CD4-positive, alpha-beta T cell treated with Interleukin-15 for 1 hour (primary cell): ENCODE data around the gene CXCL14.

Experiments
- DNase-seq: peaks from one replicate; pipeline ENCODE4 v3.0.0-alpha.2; 2020

Gene CXCL14

DNA sequence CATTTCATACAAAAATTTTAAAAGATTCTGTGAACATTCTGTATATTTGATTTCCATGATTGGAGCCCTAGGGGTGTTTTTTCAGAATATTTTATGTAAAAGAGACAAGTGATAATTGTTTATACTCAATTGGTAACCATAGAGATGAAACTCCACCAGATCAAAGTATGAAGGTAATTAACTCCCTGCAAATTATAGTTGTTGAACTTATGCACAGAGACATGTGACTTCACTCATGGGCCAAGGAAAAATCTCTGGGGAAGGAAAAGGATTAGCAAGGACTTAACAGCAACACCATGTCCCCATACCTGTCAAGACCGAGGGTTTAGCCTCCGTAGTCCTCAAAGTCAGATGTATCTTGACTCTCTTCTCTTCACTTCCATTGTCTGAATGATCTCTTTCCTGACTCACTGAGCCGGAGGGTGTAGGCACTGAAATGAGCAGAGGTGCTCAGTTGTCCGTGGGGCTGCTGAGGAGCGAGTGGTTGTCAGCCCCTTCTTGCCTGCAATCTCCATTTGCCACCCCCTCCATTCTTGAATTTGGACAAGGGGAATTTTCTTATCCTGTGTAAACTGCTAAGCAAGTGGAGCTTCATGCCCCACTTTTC lies 17.5 kb upstream of the CXCL14 start:
- DNase-seq, result no peak

DNA sequence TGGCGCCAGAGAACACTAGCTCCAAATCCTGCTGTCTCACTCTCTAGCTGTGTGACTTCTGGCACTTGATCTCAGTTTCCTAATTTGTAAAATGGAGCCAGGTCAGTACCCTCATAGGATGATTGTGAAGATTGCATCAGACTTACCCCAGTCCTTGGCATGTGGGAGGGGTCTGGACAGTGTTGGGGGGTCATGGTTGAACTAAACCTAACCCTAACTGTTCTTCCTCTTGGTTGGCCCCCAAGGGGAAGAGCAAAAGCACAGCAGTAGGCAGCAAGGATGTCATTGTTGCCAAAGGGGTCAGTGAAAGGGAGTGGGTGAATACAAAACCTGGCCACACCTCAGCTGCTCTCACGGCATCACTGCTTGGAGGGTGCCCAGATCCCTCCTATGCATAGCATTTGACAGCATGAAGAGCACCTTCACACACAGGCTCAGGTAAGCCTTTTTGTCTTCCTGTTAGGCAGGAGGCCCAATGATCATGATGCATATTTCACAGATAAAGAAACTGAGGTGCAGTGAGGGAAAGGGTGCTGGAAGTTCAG lies 15.7 kb upstream of the CXCL14 start:
- no peak for DNase-seq

DNA sequence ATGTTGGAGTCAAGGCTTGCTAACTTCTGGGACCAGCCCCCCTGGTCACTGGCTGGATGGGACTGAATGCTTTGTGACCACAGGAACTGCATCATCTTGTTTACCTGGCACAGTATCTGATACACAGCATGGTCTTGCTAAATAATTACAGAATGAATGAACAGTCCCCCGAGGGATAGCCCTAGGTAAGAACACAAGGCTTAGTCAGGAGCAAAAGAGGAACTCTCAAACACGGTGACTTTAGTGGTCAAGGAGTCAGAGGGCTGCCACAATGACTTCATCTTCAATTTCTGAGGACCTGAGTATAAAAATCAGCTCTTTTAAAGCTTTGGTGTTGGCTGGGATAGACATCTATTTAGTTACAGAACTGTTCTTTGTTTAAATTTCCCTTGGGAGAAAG lies 15.1 kb upstream of the CXCL14 start:
- DNase-seq, result no peak

DNA sequence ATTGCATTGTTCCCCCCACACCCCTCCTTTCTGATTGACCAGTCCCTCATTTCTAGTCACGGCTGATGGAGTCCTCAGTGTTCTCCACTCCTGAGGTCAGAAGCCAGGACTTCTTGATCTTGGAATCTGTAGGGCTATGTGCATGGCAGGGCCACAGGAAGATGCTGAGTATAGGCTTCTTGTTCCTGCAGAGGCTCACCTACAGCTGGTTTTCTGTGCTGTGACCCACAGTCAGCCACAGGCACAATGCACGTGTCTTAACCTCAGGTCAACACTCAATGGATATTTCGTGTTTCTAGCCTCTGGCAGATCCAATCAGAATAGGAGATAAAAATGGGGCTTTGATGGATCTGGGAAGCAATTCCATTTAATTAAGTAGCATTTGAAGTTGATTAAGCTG lies 14.3 kb upstream of the CXCL14 start:
- no peak for DNase-seq

DNA sequence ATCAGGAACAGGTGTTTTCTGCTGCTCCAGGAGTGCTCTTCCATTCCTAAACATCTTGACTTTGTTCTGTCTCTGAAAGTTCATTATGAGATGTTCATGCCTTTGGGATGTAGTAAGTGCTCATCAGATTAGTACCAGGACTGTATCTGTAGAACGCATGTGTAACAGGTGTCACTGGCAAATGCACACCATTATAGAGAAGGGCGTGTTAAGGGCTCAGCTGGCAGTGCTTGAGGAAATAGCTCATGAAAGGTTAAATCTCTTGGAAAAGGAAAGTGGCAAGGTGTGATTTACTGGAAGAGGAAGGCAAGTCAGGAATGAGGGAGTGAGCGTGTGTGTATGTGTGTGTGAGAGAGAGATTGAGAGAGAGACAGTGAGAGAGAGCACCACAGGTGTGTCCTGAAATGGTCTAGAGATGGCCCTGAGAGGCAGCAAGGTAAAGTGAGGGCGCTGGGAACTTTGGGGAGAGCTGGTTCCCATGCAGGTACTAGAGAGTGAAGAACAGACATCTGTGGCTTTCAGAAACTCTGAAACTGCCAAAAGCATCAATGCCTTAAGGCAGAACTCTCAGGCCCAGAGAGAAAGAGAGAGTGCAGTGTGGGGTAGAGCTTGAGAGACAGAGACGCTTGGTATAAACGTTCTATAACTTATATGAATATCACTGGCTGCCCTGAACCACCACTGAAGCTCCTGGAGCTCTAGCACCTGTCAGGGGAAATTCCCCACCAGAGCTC lies 13.7 kb upstream of the CXCL14 start:
- DNase-seq, result no peak

DNA sequence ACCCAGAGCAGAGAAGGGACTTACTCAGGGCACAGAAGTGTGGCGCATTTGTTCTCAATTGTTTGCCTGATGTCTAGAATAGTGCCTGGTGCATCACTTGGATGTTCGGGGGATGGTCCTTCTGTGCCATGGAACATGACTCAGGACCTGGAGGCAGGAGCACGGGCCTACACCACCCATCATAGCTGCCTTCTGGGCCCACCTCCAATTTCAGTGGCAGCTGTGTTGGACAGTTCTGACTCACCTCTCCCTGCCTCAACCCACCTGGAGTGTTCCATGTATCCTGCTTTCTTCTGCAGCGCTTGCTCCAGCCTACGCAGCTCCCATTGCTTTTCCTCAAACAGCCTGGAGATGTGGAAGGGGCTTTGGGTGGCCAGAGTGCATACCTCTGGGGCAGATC lies 12.5 kb upstream of the CXCL14 start:
- no peak for DNase-seq

DNA sequence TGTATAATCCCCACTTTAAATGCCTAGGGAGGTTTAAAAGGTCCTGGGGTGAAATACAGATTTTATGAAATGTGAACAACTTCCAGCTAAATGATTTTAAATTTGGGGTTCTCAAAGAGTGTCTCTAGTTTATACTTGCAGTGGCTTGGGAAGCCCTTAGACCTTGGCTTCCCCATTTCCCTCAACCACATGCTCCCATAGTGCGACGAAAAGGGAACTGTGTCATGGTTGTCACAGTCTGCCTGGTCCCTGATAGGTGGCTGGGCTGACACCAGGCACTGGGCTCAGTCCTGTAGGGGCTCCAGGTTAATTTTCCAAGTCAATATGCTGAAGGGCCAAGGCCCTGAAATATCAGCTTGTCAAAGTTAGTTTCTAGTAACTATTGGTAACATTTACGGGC lies 10.4 kb upstream of the CXCL14 start:
- DNase-seq, result no peak

DNA sequence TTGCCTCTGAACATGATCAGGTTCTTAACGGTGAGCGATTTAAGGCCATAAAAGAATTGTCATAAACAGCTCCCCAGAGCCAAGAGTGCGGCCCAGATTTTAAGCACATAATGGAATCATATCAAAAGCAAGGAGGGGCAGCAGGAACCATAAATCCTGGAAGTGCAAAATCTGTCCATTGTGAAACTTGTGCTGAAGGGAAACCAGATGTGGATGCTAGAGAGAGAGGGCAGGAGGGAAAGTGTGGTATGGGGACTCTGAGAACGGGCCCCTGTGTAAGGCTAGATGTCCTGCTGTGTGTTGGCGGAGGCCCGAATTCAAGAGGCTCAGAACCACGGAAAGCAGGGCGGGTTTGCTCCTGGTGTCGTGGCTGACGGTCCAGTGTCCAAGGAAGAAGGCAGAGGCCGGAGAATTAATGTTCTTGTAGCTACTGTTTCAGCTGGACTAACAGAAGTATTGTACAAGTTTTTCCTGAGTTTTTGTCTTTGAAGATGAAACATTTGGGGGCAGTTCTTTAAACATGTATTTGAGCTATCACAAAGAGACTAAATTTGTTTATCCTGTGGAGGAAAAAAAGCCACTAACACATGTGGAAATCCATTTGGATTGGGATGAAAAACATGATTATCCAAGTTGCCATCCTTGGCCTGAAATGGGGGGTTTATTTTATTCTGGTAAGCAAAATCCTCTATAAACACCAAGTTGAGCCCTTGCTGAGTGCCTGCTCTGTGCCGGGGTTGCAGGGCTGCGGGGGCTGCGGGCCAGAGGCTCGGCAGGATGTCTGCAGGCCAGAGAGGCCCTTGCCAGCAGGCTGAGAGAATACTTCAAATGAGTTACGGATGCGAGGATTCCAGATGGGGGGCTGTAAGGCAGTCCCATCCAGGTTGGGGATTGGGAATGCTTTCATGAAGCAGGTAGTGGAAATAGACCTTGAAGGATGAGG lies 9.2 kb upstream of the CXCL14 start:
- DNase-seq, result no peak

DNA sequence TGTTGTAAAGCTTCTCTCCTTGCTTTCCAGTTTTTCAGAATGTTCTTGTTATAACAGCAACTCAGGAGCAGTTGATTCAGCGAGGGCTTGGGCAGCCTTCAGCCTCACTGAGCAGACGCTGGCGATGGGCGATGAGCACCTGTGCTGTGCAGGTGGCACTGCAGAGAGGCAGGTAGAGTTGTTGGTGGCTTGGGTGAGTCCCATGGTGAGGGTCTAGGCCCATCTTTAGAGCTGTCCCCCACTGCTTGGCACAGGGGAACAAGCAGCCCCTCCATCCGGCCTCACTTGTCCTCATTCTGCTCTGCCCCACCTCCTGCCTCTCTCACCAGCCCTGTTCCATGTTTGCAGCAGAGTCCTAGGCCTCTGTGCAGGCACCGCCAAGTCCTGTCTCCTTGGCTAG lies 6.1 kb upstream of the CXCL14 start:
- DNase-seq, result no peak

DNA sequence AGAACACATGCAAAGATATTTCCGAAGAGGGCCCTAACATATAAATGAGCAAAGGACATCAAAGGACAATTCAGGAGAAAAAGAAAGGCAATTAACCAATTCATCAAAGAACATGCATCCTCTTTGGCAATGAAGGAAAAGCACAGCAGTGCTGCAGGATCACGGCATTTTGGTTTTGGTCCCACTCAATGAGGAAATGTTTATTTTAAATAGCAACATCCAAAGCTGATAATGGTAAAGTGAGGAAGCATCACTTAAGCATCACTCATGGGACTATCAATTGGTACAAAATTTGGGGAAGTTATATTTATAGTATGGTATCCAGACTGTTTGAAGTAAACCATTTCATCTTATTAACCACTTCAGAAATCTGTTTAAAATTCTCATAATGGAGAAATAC lies 5.5 kb upstream of the CXCL14 start:
- no peak for DNase-seq

DNA sequence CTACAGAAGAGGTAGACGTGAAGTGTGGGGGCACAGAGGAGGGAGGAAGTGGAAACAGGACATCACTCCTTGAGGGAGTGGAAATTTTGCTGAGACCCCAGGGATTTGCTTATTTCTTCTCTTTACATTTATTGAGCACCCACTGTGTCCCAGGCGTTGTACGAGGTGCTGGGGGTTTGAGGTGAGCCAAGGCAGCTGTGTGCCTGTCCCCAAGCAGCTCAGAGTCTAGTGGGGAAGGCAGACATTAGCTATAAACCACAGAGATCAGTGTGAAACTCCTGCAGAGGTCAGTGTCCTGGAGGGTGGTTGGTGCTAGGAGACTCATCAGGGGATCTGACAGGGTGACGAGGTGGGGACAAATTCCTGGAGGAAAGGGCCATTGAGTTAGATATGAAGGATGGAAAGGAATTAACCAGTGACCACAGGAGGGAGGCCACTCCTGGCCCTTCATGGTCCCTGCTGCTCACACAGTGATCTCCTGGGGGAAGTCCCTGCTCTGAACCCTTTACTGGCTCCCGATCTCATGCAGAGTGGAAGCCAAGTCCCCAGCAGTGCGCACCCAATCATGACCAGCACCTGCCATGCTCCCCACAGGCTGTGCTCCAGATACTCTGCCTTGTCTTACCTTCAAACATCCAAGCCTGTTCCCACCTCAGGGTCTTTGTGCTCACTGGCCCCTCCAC lies 3.4 kb upstream of the CXCL14 start:
- DNase-seq, result no peak

DNA sequence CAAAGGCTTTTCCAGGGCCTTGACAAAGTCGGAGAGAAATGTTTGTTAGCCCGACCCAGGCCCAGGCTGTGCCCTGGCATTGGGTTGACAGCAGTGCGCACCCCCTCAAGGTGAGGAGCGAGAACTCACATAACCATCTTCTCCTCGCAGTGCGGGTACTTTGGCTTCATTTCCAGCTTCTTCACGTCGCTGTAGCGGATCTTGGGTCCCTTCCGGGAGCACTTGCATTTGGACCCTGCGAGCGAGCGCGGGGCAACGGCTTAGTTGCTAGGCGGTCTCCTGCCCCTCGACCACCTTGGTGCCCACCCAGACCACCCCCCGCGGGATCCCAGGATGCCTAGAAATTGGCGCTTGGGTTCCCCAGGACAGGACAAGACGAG lies 496 bp downstream of the CXCL14 start:
- no peak for DNase-seq

DNA sequence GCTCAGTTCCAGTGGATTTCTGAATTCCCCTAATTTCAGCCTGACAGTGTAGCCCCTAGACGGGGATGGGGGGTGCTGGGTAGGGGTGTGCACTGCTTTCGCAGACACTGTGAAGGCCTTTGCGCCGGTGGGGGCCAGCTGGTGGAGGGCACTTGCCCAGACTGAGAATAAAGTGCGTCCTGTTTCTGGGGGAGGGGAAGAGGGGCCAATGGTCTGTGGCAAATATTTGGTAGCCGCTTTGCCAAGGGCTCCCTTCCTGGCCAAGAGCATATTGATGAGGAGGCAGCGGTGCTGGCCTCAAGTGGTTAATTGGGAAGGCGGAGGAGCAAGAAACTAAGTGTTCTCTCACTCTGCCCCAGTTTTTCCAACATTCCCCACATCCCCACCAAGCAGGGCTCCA lies 1.4 kb downstream of the CXCL14 start:
- DNase-seq, result no peak

DNA sequence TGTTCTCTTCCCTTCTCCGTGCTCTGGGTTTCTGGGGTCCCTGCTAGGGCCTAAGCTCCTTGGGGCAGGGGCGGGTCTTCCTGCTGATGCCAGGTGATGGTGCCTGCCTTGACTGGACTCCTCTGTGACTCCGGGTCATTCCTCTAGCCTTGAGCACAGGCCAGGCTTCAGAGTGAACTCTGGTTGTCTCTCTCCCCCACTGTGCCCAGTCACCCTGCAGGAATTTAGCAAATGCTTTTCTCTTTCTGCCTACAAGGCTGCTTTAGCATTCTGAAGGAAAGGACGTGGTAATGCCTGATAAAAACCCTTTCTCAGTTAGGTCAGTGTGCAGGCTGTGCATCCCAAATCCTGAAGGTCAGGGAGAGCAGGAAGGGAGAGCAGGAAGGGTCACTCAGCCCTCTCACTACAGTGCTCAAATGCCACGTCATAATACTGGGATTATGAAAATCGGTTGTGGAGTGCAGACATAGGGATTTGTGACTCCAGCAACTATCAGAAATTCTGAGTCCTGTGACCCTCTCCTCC lies 2.7 kb downstream of the CXCL14 start:
- no peak for DNase-seq

DNA sequence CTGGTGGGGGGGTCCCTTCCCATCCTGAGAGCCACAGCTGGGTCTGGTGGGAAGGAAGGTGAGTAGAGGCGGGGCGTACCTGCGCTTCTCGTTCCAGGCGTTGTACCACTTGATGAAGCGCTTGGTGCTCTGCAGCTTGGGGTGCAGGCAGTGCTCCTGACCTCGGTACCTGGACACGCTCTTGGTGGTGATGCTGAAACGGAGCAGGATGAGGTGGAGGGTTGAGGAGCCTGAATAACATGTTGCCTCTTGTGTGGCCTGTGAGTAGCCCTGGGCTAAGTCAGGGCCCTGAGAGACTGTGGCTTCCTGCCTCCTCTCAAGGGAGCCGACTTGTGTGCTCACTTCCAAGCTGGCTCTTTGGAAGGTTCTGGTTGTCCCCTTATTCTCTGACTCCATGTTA lies 4.3 kb downstream of the CXCL14 start:
- DNase-seq, result no peak

DNA sequence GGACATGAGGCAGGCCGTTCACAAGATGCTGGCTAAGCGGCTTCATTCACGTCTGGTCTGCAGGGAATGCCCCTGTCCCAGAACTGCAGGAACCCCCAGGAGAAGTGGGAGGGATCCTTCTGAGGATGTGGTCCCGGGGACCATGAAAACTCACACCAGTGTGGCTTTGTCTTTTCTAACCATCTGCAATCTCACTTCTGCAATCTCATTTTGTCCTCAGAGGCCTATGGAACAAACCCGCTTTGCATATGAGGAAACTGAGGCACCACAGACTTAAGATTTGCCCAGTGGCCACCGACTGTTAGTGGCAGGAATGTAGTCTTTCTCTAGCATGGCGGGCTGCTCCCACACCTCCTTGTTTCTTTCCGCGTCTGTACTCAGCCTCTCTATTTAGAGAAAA lies 6.9 kb downstream of the CXCL14 start:
- DNase-seq, result no peak

DNA sequence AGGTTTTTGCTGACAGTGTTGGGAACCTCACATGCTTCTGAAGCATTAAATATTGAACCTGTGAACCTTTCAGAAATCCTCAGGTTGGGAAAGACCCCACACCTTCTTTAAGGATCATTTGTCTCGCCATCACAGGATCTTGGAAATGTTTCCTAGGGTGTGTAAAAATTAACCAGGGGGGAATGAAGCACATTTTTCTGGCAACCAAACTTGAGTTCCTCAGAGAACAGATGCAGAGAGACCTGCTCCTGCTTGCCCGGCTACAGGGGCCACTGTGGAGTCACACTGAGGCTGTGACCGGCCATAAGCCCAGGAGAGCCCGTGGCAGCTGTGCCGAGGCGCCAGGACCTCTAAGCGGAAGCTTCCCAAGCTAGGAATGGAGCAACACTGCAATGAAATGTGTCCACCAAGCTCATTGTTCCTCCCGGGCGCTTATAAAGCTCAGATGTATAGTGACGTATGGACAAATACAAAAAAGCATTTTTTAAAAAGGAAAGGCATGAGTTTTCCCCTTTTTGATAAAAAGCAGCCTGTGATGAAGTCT lies 7.7 kb downstream of the CXCL14 start:
- no peak for DNase-seq

DNA sequence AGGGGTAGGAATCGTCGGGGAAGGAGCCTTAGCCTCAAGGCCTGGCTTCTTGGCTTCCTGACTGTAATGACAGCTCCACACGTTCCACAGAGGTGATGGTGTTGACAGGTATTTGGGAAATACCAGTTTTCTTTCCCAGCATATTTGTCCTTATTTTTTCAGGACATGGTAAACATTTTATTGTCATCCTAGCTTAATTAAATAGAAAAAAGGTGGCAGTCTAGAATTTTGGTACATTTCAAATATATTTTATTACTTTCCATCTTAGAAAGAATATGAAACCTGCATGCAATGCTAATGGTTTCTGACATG lies 8.4 kb downstream of the CXCL14 start:
- no peak for DNase-seq

DNA sequence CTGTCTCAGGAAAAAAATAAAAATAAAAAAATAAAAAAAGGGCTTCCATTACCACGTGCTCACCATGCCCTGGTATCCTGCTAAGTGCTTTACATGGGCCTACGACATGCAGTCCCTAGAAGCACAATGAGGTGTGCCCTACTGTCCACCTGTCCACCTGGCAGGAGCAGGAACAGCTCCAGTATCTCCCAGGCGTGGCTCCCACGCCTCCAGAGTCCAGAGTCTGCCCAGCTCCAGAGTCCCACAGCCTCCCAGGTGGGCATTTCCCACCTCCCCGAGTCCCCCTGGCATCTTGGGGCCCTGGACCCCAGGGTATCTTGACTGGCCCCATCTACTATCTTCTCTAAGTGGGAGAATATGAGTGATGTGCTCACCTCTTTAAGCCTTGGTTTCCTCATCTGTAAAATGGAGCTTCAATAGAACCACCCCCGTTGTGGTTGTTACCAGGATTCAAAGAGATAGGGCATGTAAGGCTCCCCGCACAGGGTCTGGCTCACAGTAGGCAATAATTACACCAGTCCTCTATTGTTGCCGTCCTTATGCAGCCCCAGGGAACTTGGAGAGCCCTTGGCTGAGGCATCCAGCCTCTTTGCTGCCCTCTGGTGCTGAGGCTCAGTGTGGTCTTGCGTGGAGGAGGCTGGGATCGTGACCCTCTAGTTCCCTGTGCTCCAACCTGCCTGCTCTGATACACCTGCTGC lies 8.9 kb downstream of the CXCL14 start:
- no peak for DNase-seq

DNA sequence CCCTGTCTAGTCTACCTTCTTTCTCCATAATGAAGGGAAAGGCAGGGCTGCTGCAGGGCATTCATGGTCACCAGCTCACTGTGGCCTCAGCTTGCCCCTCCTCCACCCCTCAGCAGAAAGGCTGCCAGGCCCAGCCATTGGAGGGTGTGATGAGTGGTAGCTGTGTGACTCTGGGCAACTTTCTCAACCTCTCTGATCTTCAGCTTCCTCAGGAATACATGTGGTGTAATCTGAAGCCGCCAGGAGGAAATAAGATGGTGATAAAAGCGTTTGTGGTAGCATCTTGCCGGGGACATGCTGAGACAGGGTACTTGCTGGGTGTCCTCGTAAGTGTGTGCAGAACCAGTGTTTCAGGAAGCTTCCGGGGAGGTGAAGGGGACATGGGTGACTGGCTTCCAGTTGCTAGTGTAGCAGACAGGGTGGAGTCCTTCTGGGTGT lies 9.8 kb downstream of the CXCL14 start:
- no peak for DNase-seq

DNA sequence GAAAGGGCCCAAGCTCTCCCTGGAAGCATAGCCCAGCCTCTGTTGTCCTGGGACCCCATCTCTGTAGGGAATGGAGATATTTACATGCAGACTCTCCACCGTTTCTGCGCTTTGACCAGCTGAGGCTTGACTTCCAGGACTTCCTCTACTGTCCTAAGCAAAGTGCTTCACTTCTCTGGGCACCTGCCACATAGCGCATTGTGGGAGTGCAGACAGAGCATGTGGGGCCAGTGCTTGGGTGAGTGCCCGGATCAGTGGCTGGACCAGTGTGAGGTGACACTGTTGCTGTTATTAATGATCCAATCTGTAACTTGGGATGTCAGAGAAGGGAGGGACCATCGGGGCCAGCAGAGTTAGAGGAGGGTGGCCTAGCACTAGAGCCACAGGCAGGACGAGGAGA lies 10.5 kb downstream of the CXCL14 start:
- DNase-seq, result no peak

DNA sequence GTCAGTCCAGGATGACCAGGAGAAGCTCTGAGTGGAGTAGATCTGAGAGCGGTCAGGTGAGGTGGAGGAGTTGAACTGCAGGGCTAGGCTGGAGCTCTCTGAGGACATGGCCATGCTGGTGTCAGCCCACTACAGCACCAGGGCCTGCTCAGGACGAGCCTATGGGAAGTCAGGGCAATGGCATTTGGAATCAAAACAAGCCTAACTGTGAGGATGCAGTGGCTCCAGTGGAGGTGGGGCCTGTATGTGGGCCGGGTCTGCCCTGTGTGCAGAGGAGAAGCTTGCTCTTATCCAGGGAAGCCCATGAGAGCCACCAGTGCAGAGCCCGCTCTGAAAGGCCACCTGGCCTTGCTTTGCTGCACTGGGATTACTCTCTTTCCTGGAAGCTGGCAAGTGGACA lies 11.1 kb downstream of the CXCL14 start:
- DNase-seq, result no peak
